Measurements from ENCODE around the gene KIAA1217.
"Not testable (repeated sequence)": the region's sequence is repeated elsewhere in the genome, so short reads cannot be mapped to it uniquely, and the experiment has no call there.

Gene KIAA1217

GRCh38 chr10:24477915-24478314, 269.0 kb downstream of the KIAA1217 start:
- no peak for DNase-seq

- DNase-seq, result no peak
Measured at GRCh38 chr10:24479806-24480205, 270.9 kb downstream of the KIAA1217 start.

- no peak for DNase-seq
Measured at GRCh38 chr10:24480447-24480846, 271.5 kb downstream of the KIAA1217 start.

- no peak for DNase-seq
Measured at GRCh38 chr10:24481241-24481640, 272.3 kb downstream of the KIAA1217 start.

GRCh38 chr10:24482713-24483112, 273.8 kb downstream of the KIAA1217 start:
- DNase-seq, result not testable (repeated sequence)

GRCh38 chr10:24483701-24484100, 274.8 kb downstream of the KIAA1217 start:
- DNase-seq, result peak; percentile 13 to 16

- no peak for DNase-seq
Measured at GRCh38 chr10:24484771-24485170, 275.8 kb downstream of the KIAA1217 start.

GRCh38 chr10:24485304-24485703, 276.4 kb downstream of the KIAA1217 start:
- DNase-seq, result no peak

- DNase-seq, result no peak
Measured at GRCh38 chr10:24488631-24489030, 279.7 kb downstream of the KIAA1217 start.

GRCh38 chr10:24493165-24493564, 284.2 kb downstream of the KIAA1217 start:
- DNase-seq, result no peak

GRCh38 chr10:24494236-24494635, 285.3 kb downstream of the KIAA1217 start:
- DNase-seq, result no peak

GRCh38 chr10:24494777-24495176, 285.8 kb downstream of the KIAA1217 start:
- DNase-seq, result no peak

- DNase-seq, result no peak
Measured at GRCh38 chr10:24495666-24496460, 286.9 kb downstream of the KIAA1217 start.

- no peak for DNase-seq
Measured at GRCh38 chr10:24496906-24497305, 288.0 kb downstream of the KIAA1217 start.

- no peak for DNase-seq
Measured at GRCh38 chr10:24501056-24501711, 292.2 kb downstream of the KIAA1217 start.

GRCh38 chr10:24502006-24502405, 293.1 kb downstream of the KIAA1217 start:
- no peak for DNase-seq

- no peak for DNase-seq
Measured at GRCh38 chr10:24502801-24503460, 294.0 kb downstream of the KIAA1217 start.

GRCh38 chr10:24503461-24504320, 294.8 kb downstream of the KIAA1217 start:
- DNase-seq, result peak in 1 of 2 donors; percentile 6

- no peak for DNase-seq
Measured at GRCh38 chr10:24505759-24506158, 296.8 kb downstream of the KIAA1217 start.

- no peak for DNase-seq
Measured at GRCh38 chr10:24513155-24513554, 304.2 kb downstream of the KIAA1217 start.

GRCh38 chr10:24515481-24515880, 306.5 kb downstream of the KIAA1217 start:
- DNase-seq, result no peak

GRCh38 chr10:24518411-24518810, 309.5 kb downstream of the KIAA1217 start:
- DNase-seq, result no peak
